Stimulated activated CD4-positive, alpha-beta T cell treated with anti-CD3 and anti-CD28 coated beads, Interleukin-4, amount 100 ng/mL, for 4 hours (primary cell): ENCODE data around the gene RFFL.
"Not testable (repeated sequence)": the region's sequence is repeated elsewhere in the genome, so short reads cannot be mapped to it uniquely, and the experiment has no call there.

Experiments
- DNase-seq, 2 experiments: peaks; one replicate each; pipeline ENCODE4 v3.0.0-alpha.2; 2020

Gene RFFL

GRCh38 chr17:35063514-35064223, at the start of gene RFFL:
RFFL (minus strand) TSS chr17:35063707; CDS start chr17:35026553, 37,154 bp downstream.
- peak; percentile 69 to 89 for DNase-seq

- DNase-seq, result not testable (repeated sequence)
Observed at GRCh38 chr17:35110791-35111190, 47.3 kb upstream of the RFFL start.

GRCh38 chr17:35104844-35105450, 41.4 kb upstream of the RFFL start:
- no peak for DNase-seq

GRCh38 chr17:35103271-35103670, 39.8 kb upstream of the RFFL start:
- no peak for DNase-seq

- no peak for DNase-seq
Observed at GRCh38 chr17:35101725-35102124, 38.2 kb upstream of the RFFL start.

GRCh38 chr17:35101036-35101435, 37.5 kb upstream of the RFFL start:
- DNase-seq, result no peak

GRCh38 chr17:35099908-35100307, 36.4 kb upstream of the RFFL start:
- no peak for DNase-seq

- DNase-seq, result no peak
Observed at GRCh38 chr17:35097776-35098175, 34.3 kb upstream of the RFFL start.

- no peak for DNase-seq
Observed at GRCh38 chr17:35095741-35096140, 32.2 kb upstream of the RFFL start.

- no peak for DNase-seq
Observed at GRCh38 chr17:35094902-35095301, 31.4 kb upstream of the RFFL start.

- not testable (repeated sequence) for DNase-seq
Observed at GRCh38 chr17:35090707-35091106, 27.2 kb upstream of the RFFL start.

- peak; percentile 36 to 67 for DNase-seq
Observed at GRCh38 chr17:35089586-35090296, 26.2 kb upstream of the RFFL start.

GRCh38 chr17:35088881-35089585, 25.5 kb upstream of the RFFL start:
- DNase-seq, result peak; percentile 85 to 92

GRCh38 chr17:35088356-35088880, 24.9 kb upstream of the RFFL start:
- DNase-seq, result peak in 1 of 2 experiments; percentile 2

GRCh38 chr17:35087731-35088355, 24.3 kb upstream of the RFFL start:
- peak; percentile 7 to 21 for DNase-seq

- no peak for DNase-seq
Observed at GRCh38 chr17:35086931-35087573, 23.5 kb upstream of the RFFL start.

GRCh38 chr17:35086164-35086563, 22.7 kb upstream of the RFFL start:
- no peak for DNase-seq

- no peak for DNase-seq
Observed at GRCh38 chr17:35084987-35085386, 21.5 kb upstream of the RFFL start.

GRCh38 chr17:35083071-35083470, 19.6 kb upstream of the RFFL start:
- no peak for DNase-seq

- DNase-seq, result peak in 1 of 2 experiments; percentile 19
Observed at GRCh38 chr17:35082073-35082657, 18.7 kb upstream of the RFFL start.

GRCh38 chr17:35081638-35082037, 18.1 kb upstream of the RFFL start:
- DNase-seq, result no peak

- DNase-seq, result no peak
Observed at GRCh38 chr17:35080536-35080935, 17.0 kb upstream of the RFFL start.
